A673 (cell line): ENCODE results near the gene G6PC1.

Experiments
- EZH2 ChIP-seq: fragments of 200-600 bp; sonication (generic); IDR thresholded peaks from 2 replicates; pipeline ENCODE4 v1.6.1; 2017; ENCODE audit warnings: borderline replicate concordance, low read depth, mild to moderate bottlenecking, mixed read lengths, antibody characterized with exemption, low read length; ENCODE audit not compliant: poor library complexity, severe bottlenecking
- TF ChIP-seq, protein P1 (sequence below): fragments of 300-800, 200-600 bp; sonication (generic); conservative IDR thresholded peaks from 2 replicates; pipeline ENCODE4 v1.5.1; 2017; ENCODE audit warnings: low read depth, mild to moderate bottlenecking, antibody characterized with exemption, low read length, moderate library complexity, mixed read lengths

DNA sequence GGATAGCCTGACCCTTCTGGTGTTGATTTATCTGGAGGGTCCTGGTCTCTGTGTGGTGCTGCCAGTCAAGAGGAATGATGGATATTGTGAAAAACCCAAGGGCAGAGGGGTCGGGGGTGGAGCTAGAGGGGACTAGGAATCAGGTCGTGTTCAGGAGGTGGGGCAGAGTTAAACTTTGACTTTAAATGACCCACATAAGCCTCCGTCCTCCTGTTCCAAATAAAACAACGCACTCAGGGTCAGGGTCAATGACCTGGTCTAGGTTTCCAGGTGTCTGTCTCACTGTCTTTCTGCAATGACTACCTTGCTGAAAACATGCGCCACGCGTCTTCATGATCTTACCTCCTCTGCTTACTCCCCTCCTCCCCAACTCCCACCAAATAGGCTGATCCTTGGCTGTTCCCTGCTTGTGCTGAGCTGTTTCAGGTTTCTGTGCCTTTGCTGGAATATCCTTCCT is 34.9 kb upstream of the G6PC1 start:
- TF ChIP-seq, protein P1, sequence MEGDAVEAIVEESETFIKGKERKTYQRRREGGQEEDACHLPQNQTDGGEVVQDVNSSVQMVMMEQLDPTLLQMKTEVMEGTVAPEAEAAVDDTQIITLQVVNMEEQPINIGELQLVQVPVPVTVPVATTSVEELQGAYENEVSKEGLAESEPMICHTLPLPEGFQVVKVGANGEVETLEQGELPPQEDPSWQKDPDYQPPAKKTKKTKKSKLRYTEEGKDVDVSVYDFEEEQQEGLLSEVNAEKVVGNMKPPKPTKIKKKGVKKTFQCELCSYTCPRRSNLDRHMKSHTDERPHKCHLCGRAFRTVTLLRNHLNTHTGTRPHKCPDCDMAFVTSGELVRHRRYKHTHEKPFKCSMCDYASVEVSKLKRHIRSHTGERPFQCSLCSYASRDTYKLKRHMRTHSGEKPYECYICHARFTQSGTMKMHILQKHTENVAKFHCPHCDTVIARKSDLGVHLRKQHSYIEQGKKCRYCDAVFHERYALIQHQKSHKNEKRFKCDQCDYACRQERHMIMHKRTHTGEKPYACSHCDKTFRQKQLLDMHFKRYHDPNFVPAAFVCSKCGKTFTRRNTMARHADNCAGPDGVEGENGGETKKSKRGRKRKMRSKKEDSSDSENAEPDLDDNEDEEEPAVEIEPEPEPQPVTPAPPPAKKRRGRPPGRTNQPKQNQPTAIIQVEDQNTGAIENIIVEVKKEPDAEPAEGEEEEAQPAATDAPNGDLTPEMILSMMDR: no peak
- TF ChIP-seq EZH2: no peak
